HG02970 (cell line): ENCODE results near the gene SEC14L1.
"Not testable (repeated sequence)": the region's sequence is repeated elsewhere in the genome, so short reads cannot be mapped to it uniquely, and the experiment has no call there.

Experiments
- ATAC-seq: cut with Tn5 transposase; IDR thresholded peaks from one replicate; pipeline ENCODE4 v1.9.1; 2021; ENCODE audit warnings: mild to moderate bottlenecking, moderate library complexity, moderate number of reproducible peaks; ENCODE audit not compliant: unreplicated experiment, low FRiP score

SEC14L1 gene

DNA sequence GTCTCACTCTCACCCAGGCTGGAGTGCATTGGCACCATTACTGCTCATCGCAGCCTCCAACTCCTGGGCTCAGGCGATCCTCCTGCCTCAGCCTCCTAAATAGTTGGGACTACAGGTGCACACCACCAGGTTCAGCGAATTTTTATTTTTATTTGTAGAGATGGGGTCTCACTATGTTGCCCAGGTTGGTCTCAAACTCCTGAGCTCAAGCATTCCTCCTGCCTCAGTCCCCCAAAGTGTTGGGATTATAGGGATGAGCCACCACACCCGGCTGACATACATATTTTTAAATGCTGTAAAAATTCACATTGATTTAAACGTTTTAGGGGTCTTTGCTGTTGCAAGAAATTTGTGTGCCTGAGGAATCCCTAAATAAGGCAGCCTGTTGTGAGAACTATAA lies 24.8 kb upstream of the SEC14L1 start:
- no peak for ATAC-seq

DNA sequence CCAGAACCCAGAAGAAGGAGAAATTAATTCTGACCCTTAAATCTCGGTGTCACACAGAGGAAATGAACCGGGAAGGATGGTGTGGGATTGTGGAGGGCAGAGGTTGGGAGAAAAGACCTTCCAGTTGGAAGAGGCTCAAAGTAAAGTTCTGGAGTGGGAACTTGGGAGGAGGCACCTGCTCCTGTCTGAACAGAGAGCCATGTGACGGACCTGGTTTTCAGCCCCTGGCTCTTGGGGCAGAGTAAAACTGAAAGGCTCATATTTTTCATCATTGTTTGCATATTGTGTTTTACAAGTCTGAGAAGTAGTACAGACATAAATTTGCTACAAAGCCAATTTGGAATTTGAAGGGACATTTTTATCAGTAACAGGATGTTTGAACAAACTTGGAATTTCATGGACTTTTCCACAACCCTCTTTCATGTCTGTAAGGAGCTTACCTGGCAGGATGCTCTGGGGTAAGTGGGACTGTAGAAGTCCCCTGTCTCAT lies 24.4 kb upstream of the SEC14L1 start:
- ATAC-seq: no peak

DNA sequence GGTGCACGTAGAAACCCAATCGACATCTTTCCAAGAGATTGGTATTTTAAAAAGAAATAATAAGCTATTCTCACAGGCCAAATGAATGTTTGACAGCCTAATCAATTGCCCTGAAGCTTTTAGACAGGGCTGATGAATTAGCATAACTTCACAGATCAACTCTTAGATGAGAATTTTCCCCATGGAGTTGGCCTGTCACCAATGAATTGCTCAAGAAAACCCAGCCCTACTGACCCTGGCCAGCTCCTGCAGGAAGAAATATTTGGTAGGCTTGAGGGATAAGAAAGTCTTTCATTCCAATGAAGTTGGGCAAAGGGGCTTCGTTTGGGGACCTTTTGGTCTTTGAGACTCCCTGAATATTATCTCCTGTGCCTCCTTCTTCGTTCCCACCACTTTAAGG lies 23.4 kb upstream of the SEC14L1 start:
- ATAC-seq: no peak

DNA sequence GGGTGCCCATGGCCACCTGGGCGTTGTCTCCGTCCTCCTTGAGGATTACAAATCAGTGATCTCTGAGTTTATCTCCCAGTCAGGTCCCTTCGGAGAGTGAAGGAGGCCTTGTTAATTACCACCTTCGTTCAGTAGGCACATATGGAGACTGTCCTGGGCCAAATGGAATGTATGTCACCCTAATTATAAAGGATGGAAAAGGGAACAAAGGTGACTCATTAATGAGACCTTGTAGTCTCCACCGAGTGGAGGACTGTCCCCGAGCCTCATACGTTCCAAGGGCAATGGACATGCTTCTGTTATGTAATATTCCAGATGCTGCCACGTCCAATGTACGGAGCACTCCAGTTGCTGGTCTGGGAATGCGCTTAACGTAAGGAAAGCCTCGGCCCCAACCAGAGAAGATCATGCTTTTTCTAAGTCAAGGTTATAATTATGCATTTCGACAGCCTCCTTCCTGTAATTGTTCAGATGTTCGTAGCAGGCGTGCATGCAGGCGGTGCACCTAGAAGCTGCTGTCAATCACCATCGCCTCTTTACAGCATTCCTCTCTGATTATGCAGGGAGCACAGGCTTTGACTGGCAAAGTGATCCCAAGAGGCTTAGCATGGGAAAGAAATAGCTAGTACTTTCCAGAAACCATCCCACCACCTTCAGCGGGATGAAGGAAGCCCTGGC lies 22.4 kb upstream of the SEC14L1 start:
- no peak for ATAC-seq

DNA sequence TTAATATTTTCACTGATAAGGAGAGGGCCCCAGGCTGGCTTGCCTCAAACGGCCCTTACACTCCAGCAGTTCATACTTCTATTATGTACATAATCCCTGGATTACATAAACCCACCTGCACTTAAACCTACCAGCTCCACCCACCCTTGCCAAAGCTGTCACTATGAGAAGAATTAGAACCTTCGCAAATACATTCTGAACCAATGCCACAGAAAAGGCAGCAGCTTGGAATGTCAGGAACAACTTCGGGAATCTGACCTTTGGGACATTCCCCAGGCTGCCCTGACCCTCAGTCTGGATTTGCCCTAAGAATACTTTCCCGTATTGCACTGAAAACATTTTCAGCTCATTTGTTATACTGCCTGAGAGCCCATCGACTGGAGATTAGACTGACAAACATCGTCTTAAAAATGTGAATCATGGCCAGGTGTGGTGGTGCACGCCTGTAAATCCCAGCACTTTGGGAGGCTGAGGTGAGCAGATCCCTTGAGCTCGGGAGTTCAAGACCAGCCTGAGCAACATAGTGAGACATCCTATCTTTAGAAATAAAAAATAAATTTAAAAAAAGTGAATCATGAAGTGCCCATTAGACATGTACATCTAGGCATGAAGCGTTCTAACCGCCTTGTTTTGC lies 21.0 kb upstream of the SEC14L1 start:
- ATAC-seq: no peak

DNA sequence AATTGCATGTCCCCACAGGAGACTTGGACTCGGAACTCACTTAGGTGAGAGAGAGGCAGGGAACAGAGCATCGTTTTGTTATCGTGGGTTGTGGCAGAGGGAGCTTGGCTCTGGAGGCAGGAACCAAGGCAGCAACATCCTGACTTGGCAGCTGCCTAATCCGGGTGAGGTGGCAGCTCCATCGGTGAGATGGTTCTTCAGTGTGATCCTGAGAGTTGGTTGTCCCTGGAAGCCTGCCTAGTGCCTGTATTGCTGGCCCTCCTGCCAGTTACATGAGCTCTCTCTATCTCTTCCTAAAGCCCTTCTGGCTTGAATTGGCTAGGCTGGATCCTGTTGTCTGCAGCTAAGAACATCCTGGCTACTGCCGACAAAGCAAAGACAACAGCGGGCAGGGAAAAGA lies 19.9 kb upstream of the SEC14L1 start:
- no peak for ATAC-seq

DNA sequence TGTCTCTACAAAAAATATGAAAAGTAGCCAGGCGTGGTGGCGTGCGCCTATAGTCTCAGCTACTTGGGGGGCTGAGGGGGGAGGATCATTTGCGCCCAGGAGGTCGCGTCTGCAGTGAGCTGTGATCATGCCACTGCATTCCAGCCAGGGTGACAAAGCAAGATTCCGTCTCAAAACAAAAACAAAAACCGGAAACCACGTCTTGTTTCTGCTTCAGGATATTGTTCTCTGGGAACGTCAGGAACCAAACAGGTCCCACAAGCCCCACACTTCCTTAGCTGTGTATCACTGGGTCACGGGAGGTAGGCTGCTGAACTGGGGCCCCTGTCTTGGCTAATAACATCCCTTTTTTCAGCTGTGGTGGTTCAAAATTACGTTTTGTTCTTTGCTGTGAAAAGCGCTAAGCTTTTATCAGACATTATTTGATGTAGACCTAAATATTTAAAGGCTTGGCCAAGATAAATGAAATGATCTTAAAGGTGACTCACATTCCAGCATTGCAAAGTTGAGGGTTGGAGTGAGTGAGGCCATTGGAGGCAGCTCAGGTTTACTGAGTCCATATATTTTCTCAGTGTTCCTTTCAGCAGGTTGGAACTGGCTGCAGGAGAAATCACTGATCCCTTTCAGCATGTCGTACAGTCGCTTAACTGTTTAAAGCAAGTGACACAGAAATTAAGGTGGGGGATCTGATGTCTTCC lies 16.4 kb upstream of the SEC14L1 start:
- ATAC-seq: no peak

DNA sequence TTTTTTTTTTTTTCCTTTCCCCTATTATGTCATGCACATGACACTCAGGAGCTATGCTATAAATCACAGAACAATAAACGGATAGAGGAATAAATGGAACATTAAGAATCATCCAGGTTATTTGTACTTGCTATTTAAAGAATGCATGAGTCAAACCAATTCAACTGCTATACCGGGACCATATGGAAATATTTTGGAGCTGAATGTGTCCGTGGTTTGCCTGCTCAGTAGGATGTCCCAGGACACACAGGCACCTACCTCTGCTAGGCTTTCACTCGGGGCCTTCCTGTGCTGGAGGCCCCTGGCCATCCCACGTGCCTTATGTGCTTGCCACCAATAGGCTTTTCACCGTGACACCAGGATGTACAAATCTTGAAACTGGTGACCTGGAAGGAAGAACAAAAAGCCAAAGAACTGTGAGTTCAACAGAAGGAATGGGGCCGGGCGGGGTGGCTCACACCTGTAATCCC lies 15.3 kb upstream of the SEC14L1 start:
- ATAC-seq: no peak

DNA sequence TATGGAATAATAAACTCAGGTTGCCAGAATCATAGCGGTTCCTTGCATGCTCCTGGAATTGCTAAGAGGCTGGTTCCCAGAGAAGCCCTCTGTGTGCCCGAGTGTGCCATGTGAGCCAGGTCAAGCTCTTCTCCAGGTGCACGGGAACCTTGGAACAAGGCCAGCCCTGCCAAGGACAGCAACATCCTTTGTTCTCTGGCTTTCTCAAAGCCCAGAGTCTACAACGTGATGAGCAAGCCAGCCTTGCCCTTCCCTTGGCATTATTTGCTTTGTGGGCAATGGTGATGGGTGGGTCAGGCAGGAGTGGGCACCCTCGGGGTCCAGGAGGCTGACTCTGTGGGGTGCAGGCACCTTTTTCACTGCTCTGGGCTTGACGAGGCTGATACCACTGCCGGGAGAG lies 14.2 kb upstream of the SEC14L1 start:
- no peak for ATAC-seq

DNA sequence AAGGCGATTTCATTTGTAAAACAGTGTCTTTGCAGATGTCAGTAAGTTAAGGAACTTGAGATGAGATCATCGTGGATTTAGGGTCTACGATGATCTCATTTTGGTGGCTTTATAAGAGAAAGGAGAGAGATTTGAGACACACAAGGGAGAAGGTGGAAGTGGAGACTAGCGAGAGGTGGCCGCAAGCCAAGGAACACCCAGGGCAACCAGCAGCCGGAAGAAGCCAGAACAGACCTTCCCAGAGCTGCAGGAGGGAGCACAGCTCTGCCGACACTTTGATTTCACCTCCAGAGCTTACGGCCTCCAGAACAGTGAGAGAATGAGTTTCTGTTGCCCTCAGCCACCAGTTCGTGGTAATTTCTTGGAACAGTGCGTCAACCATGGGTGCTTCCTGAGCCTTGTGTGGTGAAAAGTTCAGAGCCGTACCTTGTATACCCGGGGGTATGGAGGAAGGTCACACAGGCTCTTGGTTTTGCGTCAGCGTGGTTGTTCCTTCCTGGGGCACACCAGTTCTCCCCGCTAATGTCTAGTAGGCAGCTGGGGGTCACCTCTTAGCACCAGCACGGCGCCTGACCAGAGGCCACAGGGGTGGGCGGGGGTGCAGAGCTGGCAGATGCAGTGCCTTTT lies 12.9 kb upstream of the SEC14L1 start:
- no peak for ATAC-seq

DNA sequence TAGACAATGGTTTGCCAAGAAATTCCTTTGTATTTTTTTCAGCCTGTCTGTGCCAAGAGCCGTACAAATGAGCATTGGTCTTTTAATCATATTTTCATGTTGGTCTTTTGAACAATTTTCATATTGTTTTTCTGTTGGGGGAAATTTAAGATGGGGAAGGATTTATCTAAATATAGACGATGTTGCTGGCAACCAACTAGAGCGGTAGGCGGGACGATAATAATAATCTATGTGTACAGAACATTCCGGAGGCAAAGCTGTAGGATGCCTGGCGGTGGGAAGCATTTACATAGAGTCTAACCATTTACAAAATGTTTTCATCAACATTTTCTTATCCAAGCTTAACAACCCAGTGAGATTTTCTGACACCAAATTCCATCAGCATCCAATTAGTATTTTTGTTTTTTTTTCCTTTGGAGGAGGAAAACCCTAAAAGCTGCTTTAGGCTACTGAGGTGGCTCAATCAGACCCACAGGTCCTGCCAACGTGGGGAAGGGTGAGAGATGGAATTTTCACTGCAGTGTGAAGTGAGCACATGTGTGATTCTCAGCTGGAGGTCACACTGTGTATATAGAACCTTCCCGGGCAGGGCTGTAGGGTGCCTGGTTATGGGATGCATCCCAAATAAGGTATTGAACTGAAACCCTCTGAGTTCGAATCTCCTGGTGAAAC lies 11.7 kb upstream of the SEC14L1 start:
- ATAC-seq: no peak

DNA sequence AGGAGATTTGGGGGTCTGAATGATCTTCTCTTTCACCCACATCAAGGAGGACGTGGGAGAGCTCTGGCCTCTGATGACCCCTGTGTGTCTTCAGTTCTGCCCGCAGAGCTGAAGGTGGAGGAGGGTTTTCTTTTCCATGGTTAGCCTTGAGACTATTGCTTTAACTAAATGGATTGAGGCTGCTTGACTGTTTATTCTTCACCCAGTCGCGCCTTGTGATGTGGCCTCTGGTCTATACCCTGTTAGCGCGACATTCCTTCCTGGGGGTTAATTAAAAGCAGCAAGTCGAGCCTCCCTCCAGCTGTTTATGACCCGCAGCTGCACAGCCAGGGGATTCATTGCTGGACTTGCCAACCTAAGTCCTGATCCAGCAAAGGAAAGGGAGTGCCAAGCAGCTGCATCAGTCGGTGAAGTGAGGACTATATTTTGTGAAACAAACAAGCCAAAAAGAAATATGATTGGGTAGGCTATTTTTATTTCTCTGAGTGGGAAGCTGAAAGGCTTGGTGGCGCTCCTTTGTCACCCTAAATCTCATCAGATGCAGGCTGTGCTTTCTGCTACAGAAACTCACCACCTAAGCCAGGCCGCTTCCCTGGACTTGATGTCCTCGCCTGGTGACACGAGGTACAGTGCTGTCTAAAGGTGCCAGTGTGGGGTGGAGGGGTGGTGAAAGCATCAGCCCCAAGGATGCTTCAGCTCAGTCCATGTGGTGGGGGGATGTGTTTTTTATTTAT lies 11.0 kb upstream of the SEC14L1 start:
- no peak for ATAC-seq

DNA sequence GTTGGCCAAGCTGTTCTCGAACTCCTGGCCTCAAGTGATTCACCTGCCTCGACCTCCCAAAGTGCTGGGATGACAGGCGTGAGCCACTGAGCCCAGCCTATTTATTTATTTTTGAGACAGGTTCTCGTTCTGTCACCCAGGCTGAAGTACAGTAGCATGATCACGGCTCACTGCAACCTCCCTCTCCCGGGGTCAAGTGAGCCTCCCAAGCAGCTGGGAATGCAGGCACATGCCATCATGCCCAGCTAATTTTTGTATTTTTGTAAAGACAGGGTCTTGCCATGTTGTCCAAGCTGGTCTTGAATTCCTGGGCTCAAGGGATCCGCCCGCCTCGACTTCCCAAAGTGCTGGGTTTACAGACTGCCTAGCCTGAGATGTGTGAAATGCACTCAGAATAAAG lies 10.2 kb upstream of the SEC14L1 start:
- ATAC-seq: no peak

DNA sequence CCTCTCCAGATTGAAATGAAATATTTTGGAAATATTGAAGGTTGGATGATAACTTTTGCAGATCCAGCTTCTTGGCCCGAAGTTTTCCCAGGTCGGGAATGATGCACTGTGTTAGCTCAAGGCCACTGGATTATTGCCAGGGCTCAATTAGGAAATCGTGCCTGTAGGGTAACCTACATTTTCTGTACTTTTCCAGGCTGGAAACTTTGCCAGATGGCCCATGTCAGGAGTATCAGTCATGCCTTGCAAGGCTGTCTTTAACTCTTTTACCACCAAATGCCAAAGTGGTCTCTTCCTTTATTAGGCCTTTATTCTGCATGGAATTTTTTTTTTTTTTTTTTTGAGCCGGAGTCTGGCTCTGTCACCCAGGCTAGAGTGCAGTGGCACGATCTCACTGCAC lies 8.9 kb upstream of the SEC14L1 start:
- ATAC-seq: no peak

DNA sequence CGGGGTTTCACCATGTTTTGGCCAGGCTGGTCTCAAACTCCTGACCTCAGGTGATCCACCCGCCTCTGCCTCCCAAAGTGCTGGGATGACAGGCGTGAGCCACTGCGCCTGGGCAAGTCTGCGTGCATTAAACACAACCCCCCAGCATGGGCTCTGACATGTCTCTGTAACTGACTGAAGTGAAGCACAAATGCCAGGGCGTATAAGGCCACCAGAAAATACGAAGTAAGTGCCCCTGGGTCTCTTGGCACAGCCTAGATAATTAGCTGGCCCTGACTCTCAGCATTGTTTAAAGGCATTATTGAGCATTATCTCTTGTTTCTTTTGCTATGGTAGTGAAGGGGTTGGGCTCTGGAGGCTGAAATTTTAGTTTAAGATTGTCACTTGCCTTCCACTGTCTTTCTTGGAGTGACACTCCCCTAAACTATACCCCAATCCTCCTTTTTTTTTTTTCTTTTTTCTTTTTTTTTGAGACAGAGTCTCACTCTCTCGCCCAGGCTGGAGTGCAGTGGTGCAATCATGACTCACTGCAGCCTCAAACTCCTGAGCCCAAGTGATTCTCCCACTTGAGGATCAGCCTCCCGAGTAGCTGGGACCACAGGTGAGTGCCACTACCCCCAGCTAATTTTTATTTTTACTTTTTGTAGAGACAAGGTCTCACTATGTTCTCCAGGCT lies 8.2 kb upstream of the SEC14L1 start:
- no peak for ATAC-seq

DNA sequence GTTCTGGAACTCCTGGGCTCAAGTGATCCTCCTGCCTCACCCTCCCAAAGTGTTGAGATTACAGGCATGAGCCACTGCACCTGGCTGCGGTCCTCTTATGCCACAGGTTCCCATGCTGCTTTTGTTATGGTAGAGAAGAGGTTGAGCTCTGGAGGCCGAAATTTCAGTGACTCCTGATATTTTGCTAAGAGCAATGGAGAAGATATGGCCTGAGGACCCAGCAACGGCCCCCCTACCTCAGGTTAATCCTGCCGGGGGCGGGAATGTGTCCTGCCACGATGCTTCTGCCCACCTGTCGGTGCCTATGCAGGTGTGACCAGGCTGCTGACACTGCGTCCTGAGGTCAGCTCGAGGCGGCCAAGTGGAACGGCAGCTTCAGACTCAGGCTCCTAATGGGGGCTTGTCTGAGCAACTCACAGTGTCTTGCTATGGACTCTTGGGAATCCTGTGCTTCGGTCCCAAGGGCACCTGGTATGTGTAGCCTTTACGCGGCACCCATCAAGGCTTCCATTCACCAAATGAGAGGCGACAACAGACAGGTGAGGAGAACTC lies 7.6 kb upstream of the SEC14L1 start:
- no peak for ATAC-seq

DNA sequence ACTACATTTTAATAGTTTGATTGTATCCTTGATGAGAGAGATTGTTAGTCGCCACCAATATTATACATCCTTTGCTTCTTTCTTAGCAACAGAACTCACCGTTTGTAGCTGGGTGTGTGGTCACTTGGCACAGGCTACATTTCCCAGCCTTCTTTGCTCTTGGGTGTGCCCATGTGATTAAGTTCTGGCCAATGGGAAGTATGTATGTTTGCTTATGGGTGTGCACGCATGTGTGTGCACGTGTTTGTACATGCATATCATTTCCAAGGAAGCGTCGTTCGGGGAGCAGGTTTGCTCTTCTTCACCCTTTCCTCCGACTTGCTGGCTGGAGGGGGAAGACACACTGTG lies 4.4 kb upstream of the SEC14L1 start:
- ATAC-seq: no peak

DNA sequence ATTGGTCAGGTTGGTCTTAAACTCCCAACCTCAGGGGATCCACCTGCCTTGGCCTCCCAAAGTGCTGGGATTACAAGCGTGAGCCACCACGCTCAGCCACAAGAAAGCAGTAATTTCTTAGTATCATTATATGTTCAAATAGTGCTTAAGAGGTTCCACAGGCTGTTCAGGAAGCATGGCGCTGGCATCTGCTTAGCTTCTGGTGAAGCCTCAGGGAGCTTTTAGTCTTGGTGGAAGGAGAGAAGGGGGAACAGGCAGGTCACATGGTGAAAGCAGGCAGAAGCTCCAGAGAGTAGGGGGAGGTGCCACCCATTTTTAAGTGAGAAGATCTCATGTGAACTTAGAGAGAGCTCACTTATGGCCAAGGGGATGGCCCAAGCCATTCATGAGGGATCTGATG lies 3.7 kb upstream of the SEC14L1 start:
- ATAC-seq: no peak

DNA sequence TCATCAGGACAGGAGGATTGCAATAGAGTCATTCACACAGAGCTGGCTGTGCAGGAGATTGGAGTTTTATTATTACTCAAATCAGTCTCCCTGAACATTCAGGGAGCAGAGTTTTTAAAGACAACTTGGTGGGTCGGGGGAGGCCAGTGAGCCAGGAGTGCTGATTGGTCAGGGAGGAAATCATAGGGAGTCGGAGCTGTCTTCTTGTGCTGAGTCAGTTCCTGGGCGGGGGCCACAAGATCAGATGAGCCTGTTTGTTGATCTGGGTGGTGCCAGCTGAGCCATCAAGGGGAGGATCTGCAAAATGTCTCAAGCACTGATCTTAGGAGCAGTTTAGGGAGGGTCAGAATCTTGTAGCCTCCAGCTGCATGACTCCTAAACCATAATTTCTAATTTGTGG lies 2.9 kb upstream of the SEC14L1 start:
- not testable (repeated sequence) for ATAC-seq
